Activated effector memory CD4-positive, alpha-beta T cell treated with Interleukin-2 at 50 U/mL for 16 hours (primary cell): Measurements from ENCODE around the gene ATP6AP1.
"Not testable (repeated sequence)": the region's sequence is repeated elsewhere in the genome, so short reads cannot be mapped to it uniquely, and the experiment has no call there.

ENCODE experiments used
- DNase-seq: peaks from one replicate; pipeline ENCODE4 v3.0.0-alpha.2; 2020

Gene ATP6AP1

GRCh38 chrX:154399527-154400368 is 28.7 kb upstream of the ATP6AP1 start:
- no peak for DNase-seq

DNA sequence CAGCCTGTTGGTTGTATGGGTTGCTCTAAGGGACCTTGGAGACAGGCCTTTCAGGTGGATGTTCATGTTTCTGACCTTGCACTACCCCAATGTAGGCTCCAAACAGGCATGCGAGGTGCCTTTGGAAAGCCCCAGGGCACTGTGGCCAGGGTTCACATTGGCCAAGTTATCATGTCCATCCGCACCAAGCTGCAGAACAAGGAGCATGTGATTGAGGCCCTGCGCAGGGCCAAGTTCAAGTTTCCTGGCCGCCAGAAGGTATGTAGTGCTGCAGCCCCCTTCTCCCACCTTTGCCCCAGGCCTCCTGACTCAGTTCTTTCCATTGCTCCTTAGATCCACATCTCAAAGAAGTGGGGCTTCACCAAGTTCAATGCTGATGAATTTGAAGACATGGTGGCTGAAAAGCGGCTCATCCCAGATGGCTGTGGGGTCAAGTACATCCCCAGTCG is 28.1 kb upstream of the ATP6AP1 start:
- not testable (repeated sequence) for DNase-seq

DNA sequence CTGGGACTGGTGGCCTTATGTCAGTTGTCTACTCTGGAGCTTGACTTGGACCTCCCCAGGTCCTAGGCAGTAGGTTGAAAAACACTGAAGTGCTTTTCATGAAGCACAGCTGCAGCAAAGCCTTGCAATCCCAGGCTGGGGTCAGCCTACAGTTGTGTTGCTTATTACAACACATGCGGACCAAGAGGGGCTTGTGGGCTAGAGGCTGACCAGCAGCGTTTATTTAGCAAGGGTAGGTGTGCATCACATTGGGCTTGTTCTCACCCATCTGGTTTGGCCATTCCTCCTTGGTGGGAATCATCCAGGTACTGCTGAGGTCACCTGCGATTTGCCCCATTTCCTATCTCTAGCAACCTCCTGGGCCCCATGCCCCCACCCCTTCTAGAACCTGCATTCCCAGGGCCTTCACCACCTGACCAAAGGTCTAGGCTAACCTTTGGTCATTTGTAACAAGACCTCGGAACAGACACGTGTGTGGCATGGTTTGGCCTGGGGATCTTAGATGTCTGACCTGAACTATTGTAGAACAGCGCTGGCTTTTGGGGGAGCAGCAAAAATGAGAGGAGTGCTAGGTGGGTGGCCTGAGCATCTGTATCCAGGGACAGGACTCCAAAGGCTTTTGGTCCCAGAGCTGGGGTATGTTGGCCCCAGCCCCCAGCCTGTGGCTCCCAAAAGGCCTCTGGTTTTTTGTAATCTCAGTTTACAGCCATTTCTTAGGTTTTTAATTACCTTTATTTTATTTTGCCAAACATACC is 27.3 kb upstream of the ATP6AP1 start:
- no peak for DNase-seq

GRCh38 chrX:154401918-154402621 is 26.4 kb upstream of the ATP6AP1 start:
- no peak for DNase-seq

DNA sequence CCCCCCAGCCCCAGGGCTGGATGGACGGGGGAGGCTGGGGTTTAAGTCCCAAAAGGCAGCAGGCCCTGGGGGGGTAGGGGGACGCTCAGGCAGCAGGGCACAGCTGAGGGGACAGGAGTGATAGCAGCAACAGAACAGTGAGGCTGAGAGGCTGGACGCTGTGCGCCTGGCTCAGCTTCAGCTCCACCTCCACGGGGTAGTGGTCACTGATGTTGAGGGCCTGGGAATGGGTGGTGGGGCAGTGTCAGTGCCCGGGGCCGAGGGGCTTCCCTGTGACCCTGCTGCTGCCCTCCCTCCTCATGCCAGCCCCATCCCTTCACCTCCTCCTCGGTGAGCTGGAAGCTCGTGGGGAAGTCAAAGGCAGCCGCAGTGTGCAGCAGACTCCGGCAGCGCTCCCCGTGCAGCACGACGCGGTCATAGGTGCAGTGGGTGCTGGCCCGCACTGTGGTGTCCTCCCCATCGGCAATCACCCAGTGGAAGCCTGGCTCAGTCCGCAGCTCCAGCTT is 25.8 kb upstream of the ATP6AP1 start:
- no peak for DNase-seq

DNA sequence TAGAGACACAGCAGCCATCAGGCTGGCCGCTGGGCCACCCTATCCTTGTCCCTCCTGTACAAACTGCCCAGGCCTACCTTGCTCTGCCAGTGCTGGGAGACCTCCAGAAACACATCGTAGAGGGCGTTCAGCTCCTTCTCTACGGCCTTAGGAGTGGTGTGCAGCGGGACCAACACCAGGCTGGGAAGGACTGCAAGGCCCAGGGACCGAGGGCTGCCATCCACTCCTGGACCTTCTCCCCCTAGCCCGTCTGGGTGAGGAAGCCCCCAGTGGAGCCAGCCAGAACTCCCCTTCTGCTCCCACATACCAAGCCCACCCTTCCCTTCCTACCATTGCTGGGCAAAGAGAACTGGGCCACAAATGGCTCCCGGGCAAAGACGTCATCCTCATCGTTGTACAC is 25.3 kb upstream of the ATP6AP1 start:
- DNase-seq, result no peak

GRCh38 chrX:154403858-154404257 is 24.6 kb upstream of the ATP6AP1 start:
- DNase-seq, result no peak

DNA sequence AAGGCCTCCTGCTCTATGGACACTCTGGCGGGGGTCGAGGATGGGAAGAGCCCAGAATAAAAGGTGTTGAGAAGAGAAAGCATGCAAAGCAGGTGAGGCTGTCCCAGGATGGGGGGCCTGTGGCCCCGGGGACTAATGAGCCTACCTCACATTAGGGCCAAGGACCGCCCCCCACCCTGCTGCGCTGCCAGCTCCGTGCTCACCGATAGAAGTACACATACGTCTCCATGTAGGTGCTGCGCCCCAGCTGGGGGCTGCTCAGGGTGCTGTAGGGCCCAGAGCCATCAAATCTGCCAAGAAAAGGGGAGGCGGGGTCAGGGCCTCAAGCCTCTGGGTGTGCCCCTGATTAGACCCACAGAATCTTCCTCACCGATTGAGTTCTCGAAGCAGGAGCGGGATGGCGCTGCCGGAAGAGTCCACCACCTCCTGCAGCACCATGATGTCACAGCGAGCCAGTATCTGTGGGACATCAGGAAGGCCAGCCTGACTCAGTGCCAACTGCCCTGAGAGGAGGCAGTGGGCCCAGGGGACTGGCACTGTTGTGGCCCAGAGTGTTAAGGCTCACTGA is 23.8 kb upstream of the ATP6AP1 start:
- no peak for DNase-seq

- no peak for DNase-seq
Observed at GRCh38 chrX:154408659-154409221, 19.7 kb upstream of the ATP6AP1 start.

- no peak for DNase-seq
Observed at GRCh38 chrX:154409222-154409871, 19.1 kb upstream of the ATP6AP1 start, which contains the start of gene DNASE1L1. TSS of gene DNASE1L1 (minus strand) at chrX:154409254. CDS start at chrX:154405568, 3,686 bp downstream.

GRCh38 chrX:154411981-154412340 is 16.5 kb upstream of the ATP6AP1 start:
- DNase-seq, result peak; percentile 32

- no peak for DNase-seq
Observed at GRCh38 chrX:154412468-154412867, 16.0 kb upstream of the ATP6AP1 start.

GRCh38 chrX:154413142-154413541 is 15.3 kb upstream of the ATP6AP1 start:
- DNase-seq, result no peak

GRCh38 chrX:154417157-154417556 is 11.3 kb upstream of the ATP6AP1 start:
- DNase-seq, result no peak

DNA sequence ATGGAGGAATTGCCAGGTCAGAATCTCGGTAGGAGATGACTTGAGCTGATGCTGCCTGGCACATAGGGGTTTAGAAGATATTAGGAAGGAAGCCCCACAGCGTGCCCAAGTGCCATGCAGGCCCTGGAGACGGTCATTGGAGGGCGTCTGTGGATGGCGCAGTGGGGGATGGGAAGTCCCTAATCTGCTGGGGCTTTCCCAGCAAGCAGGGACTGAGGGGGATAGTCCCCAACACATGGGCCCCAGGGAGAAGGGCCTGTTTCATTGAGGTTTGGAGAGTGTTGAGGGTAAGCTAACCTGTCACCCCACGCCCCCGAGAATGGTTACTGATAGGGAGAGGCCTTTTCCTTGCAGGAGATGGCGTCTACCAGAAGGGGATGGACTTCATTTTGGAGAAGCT is 9.3 kb upstream of the ATP6AP1 start:
- no peak for DNase-seq

GRCh38 chrX:154419688-154420401 is 8.6 kb upstream of the ATP6AP1 start:
- DNase-seq, result no peak

DNA sequence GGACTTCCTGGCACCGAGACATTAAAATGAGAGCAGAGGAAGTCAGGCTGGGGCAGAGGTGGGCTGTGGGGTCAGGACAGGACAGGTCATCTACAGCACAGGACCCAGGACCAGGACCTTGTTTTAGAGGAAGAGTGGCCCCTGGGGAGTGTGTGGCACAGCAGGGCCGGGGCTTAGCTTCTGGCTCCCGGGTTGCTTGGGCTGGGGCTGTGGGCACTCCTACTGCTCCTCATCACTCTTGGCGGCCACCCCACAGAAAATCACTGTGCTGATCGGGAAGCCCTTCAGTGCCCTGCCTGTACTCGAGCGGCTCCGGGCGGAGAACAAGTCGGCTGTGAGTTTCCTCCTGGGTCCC is 8.1 kb upstream of the ATP6AP1 start:
- no peak for DNase-seq

- DNase-seq, result no peak
Observed at GRCh38 chrX:154426916-154427770, 1.3 kb upstream of the ATP6AP1 start.

- DNase-seq, result no peak
Observed at GRCh38 chrX:154429711-154430110, 1.2 kb downstream of the ATP6AP1 start.

GRCh38 chrX:154430479-154430878 is 2.0 kb downstream of the ATP6AP1 start:
- no peak for DNase-seq
